ENCODE measurements around the gene CCDC192.

DNA sequence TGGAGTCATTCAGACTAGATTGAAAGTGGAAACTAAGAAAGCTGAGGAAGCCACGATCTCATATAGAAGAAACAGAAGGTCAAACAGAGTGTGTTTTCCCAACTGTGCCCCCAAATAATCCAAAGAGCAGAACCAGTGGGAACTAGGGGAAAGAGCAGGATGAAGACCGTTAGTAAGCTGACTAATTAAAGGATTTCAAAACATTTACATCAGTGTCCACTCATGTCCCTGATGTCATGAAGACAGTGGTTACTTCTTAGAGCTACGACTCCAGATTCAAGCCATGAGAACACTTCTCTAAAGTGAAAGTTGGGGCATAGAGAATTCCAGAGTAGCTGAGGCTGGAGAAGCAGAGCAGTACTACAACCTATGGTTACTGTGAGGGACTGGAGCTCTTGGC lies 260.7 kb downstream of the CCDC192 start:
- TF ChIP-seq SMC3 (IDR thresholded peaks at IDR 0.05; ENCODE audit: low read depth, low read length) (no peak), MAZ (IDR thresholded peaks at IDR 0.05; ENCODE audit: borderline replicate concordance, low read depth, low read length) (no peak), POLR2A (IDR thresholded peaks at IDR 0.05; ENCODE audit: low read depth, low read length) (no peak), CEBPB (IDR thresholded peaks at IDR 0.05; ENCODE audit: low read depth, low read length) (no peak), MXI1 (IDR thresholded peaks at IDR 0.05; ENCODE audit: borderline replicate concordance, low read depth, low read length) (no peak), MAFK (IDR thresholded peaks at IDR 0.05; ENCODE audit: low read depth, low read length) (no peak)
- TF ChIP-seq, protein P1, sequence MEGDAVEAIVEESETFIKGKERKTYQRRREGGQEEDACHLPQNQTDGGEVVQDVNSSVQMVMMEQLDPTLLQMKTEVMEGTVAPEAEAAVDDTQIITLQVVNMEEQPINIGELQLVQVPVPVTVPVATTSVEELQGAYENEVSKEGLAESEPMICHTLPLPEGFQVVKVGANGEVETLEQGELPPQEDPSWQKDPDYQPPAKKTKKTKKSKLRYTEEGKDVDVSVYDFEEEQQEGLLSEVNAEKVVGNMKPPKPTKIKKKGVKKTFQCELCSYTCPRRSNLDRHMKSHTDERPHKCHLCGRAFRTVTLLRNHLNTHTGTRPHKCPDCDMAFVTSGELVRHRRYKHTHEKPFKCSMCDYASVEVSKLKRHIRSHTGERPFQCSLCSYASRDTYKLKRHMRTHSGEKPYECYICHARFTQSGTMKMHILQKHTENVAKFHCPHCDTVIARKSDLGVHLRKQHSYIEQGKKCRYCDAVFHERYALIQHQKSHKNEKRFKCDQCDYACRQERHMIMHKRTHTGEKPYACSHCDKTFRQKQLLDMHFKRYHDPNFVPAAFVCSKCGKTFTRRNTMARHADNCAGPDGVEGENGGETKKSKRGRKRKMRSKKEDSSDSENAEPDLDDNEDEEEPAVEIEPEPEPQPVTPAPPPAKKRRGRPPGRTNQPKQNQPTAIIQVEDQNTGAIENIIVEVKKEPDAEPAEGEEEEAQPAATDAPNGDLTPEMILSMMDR (conservative IDR thresholded peaks at IDR 0.05; ENCODE audit: low read depth, low read length) = no peak

All from IMR-90 (cell line).